Measurements from ENCODE around the gene SLC9C2. TPM values are rescaled to one million over a fixed set of nuclear protein-coding genes. Genes with fewer than 3 reads are reported as not detected.
A peak's percentile ranks its signal among the peaks of the same experiment; 100 is the strongest.

SLC9C2 gene
- total RNA-seq, 3 donors from 2014 or later: not detected

GRCh38 chr1:173459885-173460284, 143.0 kb downstream of the SLC9C2 start:
- H3K36me3 ChIP-seq: no peaks in the 10 kb centered on the region

DNA sequence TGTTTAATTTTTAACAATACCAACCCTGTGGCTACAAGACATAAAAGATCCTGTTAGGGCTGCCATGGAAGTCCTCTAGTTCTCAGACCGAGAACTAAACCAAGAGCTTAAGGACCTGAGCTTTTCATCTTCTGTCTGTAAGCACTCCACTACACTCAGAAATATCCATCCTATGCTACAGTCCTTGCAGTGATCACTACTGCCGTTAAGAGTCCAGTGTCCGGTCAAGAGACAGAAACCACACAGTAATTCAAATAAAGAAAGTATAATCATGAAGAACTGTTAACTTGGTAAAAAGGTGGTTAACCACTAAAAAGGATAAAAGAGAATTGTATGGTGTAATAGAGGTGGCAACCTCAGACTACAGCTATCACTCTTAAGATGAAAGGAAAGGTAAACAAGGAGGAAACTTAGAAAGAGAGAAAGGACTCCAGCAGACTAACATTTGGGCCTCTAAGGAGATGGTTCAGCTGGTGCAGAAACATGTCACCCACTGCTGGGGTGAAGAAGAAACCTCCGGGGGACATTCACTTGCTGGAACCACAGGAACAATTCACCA, 147.8 kb downstream of the SLC9C2 start:
- TF ChIP-seq POLR2AphosphoS5 (IDR thresholded peaks at IDR 0.05): no peak
- TF ChIP-seq, protein P1, sequence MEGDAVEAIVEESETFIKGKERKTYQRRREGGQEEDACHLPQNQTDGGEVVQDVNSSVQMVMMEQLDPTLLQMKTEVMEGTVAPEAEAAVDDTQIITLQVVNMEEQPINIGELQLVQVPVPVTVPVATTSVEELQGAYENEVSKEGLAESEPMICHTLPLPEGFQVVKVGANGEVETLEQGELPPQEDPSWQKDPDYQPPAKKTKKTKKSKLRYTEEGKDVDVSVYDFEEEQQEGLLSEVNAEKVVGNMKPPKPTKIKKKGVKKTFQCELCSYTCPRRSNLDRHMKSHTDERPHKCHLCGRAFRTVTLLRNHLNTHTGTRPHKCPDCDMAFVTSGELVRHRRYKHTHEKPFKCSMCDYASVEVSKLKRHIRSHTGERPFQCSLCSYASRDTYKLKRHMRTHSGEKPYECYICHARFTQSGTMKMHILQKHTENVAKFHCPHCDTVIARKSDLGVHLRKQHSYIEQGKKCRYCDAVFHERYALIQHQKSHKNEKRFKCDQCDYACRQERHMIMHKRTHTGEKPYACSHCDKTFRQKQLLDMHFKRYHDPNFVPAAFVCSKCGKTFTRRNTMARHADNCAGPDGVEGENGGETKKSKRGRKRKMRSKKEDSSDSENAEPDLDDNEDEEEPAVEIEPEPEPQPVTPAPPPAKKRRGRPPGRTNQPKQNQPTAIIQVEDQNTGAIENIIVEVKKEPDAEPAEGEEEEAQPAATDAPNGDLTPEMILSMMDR (IDR thresholded peaks at IDR 0.05): no peak
- no peak for TF ChIP-seq POLR2A (IDR thresholded peaks at IDR 0.05)
- no peaks in the 10 kb centered on the region for H3K4me1 ChIP-seq
- no peaks in the 10 kb centered on the region for H3K36me3 ChIP-seq
- intact Hi-C loops (cut with DNase I; ENCODE audit: low total_unique reads): no loop called here
- no peak overlapping the region for H3K27ac ChIP-seq
- no peak overlapping the region for H3K4me3 ChIP-seq
- H3K27me3 ChIP-seq: no peaks in the 10 kb centered on the region
- H3K9me3 ChIP-seq: no peaks in the 10 kb centered on the region
- no peak for DNase-seq (ENCODE audit: low spot score in 2 of 2)

More at GRCh38 chr1:173459885-173460284, 143.0 kb downstream of the SLC9C2 start:
- TF ChIP-seq, protein P1 (IDR thresholded peaks at IDR 0.05): no peak
- TF ChIP-seq POLR2AphosphoS5 (IDR thresholded peaks at IDR 0.05) (no peak), POLR2A (IDR thresholded peaks at IDR 0.05) (no peak)
- DNase-seq (ENCODE audit: low spot score in 2 of 2): no peak
- intact Hi-C loops (cut with DNase I; ENCODE audit: low total_unique reads): no loop called here
- H3K27me3 ChIP-seq: no peaks in the 10 kb centered on the region
- H3K4me3 ChIP-seq: no peak overlapping the region
- no peak overlapping the region for H3K27ac ChIP-seq
- H3K9me3 ChIP-seq: peaks cover 0 to 13% of the 10 kb centered on the region in 2 donors
- no peaks in the 10 kb centered on the region for H3K4me1 ChIP-seq

DNA sequence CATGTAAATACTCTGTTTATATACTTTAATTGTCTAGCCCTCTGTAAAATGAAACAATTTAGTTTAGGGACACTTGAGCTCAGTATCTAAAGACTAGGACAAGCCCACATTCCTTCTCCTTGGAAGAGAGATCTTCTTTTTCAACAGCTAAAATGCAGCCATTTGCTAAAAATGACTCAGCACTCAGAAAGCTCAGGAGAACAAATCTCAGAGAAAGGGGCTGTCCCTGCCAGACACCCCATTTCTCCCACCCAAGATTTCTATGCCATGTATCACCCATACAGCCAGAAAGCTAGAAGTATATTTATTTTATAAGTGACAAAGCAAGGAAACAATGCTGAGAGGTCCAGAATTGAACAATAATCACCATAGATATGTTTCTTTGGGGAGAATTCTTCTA, 148.9 kb downstream of the SLC9C2 start:
- intact Hi-C loops (cut with DNase I; ENCODE audit: low total_unique reads): no loop called here
- no peaks in the 10 kb centered on the region for H3K9me3 ChIP-seq
- H3K27me3 ChIP-seq: no peaks in the 10 kb centered on the region
- no peak for DNase-seq (ENCODE audit: low spot score in 2 of 2)
- no peak for TF ChIP-seq POLR2A (IDR thresholded peaks at IDR 0.05)
- TF ChIP-seq POLR2AphosphoS5 (IDR thresholded peaks at IDR 0.05): no peak
- TF ChIP-seq, protein P1 (IDR thresholded peaks at IDR 0.05): no peak
- H3K4me3 ChIP-seq: no peak overlapping the region
- no peaks in the 10 kb centered on the region for H3K36me3 ChIP-seq
- H3K27ac ChIP-seq: no peak overlapping the region
- no peaks in the 10 kb centered on the region for H3K4me1 ChIP-seq

- no peaks in the 10 kb centered on the region for H3K36me3 ChIP-seq
- no peak overlapping the region for H3K27ac ChIP-seq
- TF ChIP-seq POLR2A (IDR thresholded peaks at IDR 0.05) (no peak), POLR2AphosphoS5 (IDR thresholded peaks at IDR 0.05) (no peak)
- TF ChIP-seq, protein P1 (IDR thresholded peaks at IDR 0.05): no peak
- peak; percentile 50 to 61 for DNase-seq (ENCODE audit: low spot score in 2 of 2)
- no peak overlapping the region for H3K4me3 ChIP-seq
- no peaks in the 10 kb centered on the region for H3K9me3 ChIP-seq
- intact Hi-C loops (cut with DNase I; ENCODE audit: low total_unique reads): no loop called here
- no peaks in the 10 kb centered on the region for H3K4me1 ChIP-seq
- no peaks in the 10 kb centered on the region for H3K27me3 ChIP-seq
These were observed 150.9 kb downstream of the SLC9C2 start for GRCh38 chr1:173451981-173452380.

Other genes with a start within 250 kb of the SLC9C2 start
- gene PRDX6, start 125.7 kb downstream of the SLC9C2 start, total RNA-seq: 100 to 1,000 TPM; 250 to 691 (median 267) TPM
- gene TEX50, start 32.3 kb upstream of the SLC9C2 start, total RNA-seq: not detected
- under 1 TPM in 2 of 3 donors, not detected in 1; 0.29 to 0.33 TPM for gene ANKRD45, start 66.8 kb upstream of the SLC9C2 start, total RNA-seq
- 10 to 100 TPM; 29.8 to 45.0 (median 41.4) TPM for gene KLHL20, start 111.9 kb upstream of the SLC9C2 start, total RNA-seq
- 10 to 100 TPM in 2 of 3 donors, 1 to 10 TPM in 1; 9.4 to 15.8 (median 14.1) TPM for gene DARS2, start 221.6 kb upstream of the SLC9C2 start, total RNA-seq
- gene CENPL, start 221.8 kb upstream of the SLC9C2 start, total RNA-seq: 1 to 10 TPM; 4.5 to 6.0 (median 4.6) TPM